Tibial artery (tissue), 4 donors: ENCODE data around the gene PIK3R1.

Experiments used
- DNase-seq, 2 donors: peaks; one replicate each; pipeline ENCODE4 v3.0.0-alpha.2; 2019
- H3K27ac ChIP-seq, 2 donors: fragments of 200-600 bp; sonication (generic) in 1 of 2; 1 replicate in 1 of 2; 2 replicates in 1 of 2; pipeline ENCODE4 v1.5.1; 2018 to 2019; ENCODE audit warnings: mild to moderate bottlenecking in 1 of 2
- H3K27me3 ChIP-seq, 2 donors: fragments of 200-600 bp; sonication (generic) in 1 of 2; one replicate each; pipeline versions ENCODE4 v1.5.1 to v1.6.0; 2016 to 2019
- H3K36me3 ChIP-seq, 3 donors: fragments of 200-600 bp; sonication (generic) in 2 of 3; one replicate each; pipeline ENCODE4 v1.5.1; 2016 to 2019; ENCODE audit warnings: mild to moderate bottlenecking in 2 of 3
- H3K4me1 ChIP-seq, 4 donors: fragments of 200-600 bp; sonication (generic) in 2 of 4; 1 replicate in 3 of 4; 2 replicates in 1 of 4; pipeline ENCODE4 v1.5.1; 2016 to 2019
- H3K4me3 ChIP-seq, 2 donors: fragments of 200-600 bp; sonication (generic) in 1 of 2; 1 replicate in 1 of 2; 2 replicates in 1 of 2; pipeline ENCODE4 v1.5.1; 2018 to 2019; ENCODE audit warnings: mild to moderate bottlenecking in 2 of 2
- H3K9me3 ChIP-seq, 3 donors: fragments of 200-600 bp; sonication (generic) in 1 of 3; one replicate each; pipeline ENCODE4 v1.5.1; 2016 to 2019
- intact Hi-C: fragments of 100-400 bp; cut with DNase I; formaldehyde crosslinking; loops from one replicate; pipeline ENCODE4 v1.15.0; 2023; ENCODE audit warnings: low total_unique reads
- TF ChIP-seq, protein P1 (sequence below), 2 experiments: fragments of 200-600 bp in 1 of 2; fragments of 450-650 bp in 1 of 2; IDR thresholded peaks; one replicate each; pipeline ENCODE4 v1.5.1; 2017 to 2019; ENCODE audit warnings: antibody characterized with exemption in 2 of 2, mild to moderate bottlenecking in 1 of 2, moderate library complexity in 1 of 2

The PIK3R1 gene

DNA sequence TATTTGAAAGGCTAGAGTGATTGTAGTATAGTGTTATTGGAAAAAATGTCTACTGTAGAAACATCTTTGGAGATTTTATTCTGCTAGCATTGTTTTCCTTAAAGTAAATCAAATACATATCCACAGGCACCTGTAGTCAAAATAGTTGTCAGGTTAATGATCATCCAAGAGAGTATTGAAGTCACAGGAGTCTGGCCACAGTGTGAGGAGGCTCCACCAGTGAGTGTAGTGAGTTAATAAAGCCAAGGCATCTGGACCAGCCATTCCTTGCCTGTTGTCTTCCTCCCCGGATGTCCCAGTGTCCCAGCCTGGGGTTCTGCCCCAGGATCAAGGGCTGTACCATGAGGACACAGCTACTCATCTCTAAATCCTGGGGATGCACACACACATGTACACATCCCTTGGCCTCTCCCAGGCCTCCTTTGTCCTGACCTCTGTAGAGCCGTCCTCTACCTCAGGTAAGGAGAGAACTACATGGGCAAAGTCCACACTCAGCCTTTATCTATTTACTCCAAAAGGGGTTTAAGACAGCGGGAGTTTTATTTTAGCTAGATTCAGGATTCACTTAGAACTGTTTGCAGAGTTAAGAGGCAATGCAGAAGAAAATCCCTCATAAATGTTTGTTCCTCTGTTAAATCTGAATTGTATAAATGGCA lies 3.7 kb downstream of the PIK3R1 start:
- H3K4me3 ChIP-seq = peak overlapping the region; percentile 78 to 94
- H3K27me3 ChIP-seq = no peaks in the 10 kb centered on the region
- peaks cover 0 to 61% (median 28%) of the 10 kb centered on the region in 4 donors for H3K4me1 ChIP-seq
- H3K36me3 ChIP-seq = no peaks in the 10 kb centered on the region
- intact Hi-C loops = no loop called here
- no peak for DNase-seq
- H3K27ac ChIP-seq = peak overlapping the region; percentile 25 to 93
- TF ChIP-seq, protein P1, sequence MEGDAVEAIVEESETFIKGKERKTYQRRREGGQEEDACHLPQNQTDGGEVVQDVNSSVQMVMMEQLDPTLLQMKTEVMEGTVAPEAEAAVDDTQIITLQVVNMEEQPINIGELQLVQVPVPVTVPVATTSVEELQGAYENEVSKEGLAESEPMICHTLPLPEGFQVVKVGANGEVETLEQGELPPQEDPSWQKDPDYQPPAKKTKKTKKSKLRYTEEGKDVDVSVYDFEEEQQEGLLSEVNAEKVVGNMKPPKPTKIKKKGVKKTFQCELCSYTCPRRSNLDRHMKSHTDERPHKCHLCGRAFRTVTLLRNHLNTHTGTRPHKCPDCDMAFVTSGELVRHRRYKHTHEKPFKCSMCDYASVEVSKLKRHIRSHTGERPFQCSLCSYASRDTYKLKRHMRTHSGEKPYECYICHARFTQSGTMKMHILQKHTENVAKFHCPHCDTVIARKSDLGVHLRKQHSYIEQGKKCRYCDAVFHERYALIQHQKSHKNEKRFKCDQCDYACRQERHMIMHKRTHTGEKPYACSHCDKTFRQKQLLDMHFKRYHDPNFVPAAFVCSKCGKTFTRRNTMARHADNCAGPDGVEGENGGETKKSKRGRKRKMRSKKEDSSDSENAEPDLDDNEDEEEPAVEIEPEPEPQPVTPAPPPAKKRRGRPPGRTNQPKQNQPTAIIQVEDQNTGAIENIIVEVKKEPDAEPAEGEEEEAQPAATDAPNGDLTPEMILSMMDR (IDR thresholded peaks at IDR 0.05) = no peak
- H3K9me3 ChIP-seq = no peaks in the 10 kb centered on the region

DNA sequence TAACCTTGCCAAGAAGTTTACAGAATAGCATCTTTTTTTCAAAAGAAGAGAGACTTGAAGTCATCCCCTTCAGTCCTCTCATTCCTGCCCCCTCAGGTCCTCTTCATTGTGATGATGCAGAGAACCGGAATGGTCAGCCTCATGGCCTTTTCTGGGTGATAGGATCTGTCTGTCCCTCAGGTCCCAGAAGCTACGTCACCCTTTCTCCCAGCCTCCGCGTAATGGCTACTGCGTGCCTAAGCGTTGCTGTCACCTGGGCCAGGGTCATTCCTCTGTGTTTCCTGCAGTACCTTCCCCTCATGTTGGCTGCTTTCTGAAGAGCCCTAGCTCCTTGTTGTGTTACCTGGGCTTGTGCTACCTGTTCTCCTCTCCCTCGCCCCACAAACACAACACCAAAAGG lies 4.7 kb downstream of the PIK3R1 start:
- no peak for DNase-seq
- H3K27ac ChIP-seq = peak overlapping the region in 1 of 2 donors; percentile 3
- intact Hi-C loops = no loop called here
- TF ChIP-seq, protein P1 (IDR thresholded peaks at IDR 0.05) = no peak
- H3K4me1 ChIP-seq = peaks cover 0 to 68% (median 34%) of the 10 kb centered on the region in 4 donors
- H3K27me3 ChIP-seq = no peaks in the 10 kb centered on the region
- no peaks in the 10 kb centered on the region for H3K9me3 ChIP-seq
- H3K36me3 ChIP-seq = no peaks in the 10 kb centered on the region
- H3K4me3 ChIP-seq = peak overlapping the region in 1 of 2 donors; percentile 78

DNA sequence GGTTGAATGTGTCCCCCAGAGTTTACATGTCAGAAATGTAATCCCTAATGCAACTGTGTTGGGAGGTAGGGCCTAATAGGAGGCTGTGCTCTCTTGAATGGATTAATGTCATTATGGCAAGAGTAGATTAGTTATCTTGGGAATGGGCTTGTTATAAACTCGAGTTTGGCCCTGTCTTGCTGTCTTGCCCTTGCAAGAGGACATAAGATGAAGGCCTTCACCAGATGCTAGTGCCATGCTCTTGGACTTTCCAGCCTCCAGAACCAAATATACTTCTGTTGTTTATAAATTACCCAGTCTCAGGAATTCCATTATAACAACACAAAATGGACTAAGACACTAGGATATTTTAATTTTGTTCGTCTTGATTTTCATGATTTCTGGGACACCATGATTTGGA lies 5.4 kb downstream of the PIK3R1 start:
- TF ChIP-seq, protein P1 (IDR thresholded peaks at IDR 0.05) = no peak
- Histone ChIP-seq H3K36me3 (peaks cover 0 to 1% (median 0%) of the 10 kb centered on the region in 3 donors), H3K27me3 (no peaks in the 10 kb centered on the region), H3K9me3 (no peaks in the 10 kb centered on the region), H3K27ac (no peak overlapping the region), H3K4me3 (no peak overlapping the region), H3K4me1 (peaks cover 0 to 75% (median 40%) of the 10 kb centered on the region in 4 donors)
- intact Hi-C loops = no loop called here
- DNase-seq = no peak

DNA sequence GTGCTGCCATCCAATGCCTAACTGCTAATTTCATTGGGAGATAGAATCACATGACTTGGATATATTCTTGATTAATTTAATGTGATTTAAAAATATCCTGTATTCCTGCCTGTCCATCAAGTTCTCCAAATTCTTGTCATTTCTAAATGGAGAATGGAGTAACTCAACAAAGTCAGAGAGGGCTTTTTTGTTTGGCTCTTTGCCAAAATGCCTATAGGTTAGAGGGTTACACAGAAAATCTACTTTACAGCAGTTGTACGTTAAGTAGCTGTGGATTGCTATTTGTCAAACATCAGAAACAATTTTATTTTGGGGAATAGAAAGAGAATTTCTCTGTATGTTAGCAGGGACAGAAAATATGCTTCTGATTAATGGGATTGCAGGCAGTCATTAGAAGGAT lies 5.9 kb downstream of the PIK3R1 start:
- Histone ChIP-seq H3K27ac (no peak overlapping the region), H3K4me1 (peaks cover 0 to 80% (median 46%) of the 10 kb centered on the region in 4 donors), H3K27me3 (no peaks in the 10 kb centered on the region), H3K4me3 (no peak overlapping the region), H3K36me3 (peaks cover 5 to 7% (median 5%) of the 10 kb centered on the region in 3 donors), H3K9me3 (no peaks in the 10 kb centered on the region)
- no peak for DNase-seq
- intact Hi-C loops = no loop called here
- TF ChIP-seq, protein P1 (IDR thresholded peaks at IDR 0.05) = no peak

DNA sequence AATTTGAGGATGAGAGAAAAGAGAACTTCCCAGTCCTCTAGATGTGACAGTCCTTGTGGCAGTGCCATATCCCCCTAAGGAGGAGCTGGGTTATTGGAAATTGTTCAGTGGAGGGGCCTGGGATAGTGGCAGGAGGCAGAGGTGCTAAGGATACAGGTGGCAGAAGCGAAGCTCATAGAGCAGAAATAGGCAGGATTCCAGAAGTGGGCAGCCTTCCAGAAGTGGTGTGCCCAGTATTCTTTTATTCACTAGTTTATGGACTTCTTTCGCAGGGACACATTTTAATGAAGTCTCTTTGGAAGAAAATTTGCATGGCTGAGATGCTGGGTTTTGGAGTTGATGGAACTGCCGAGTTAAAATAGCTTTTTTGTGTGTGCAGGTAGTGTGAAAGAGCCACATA lies 6.8 kb downstream of the PIK3R1 start:
- no peak overlapping the region for H3K27ac ChIP-seq
- intact Hi-C loops = no loop called here
- peaks cover 0 to 86% (median 49%) of the 10 kb centered on the region in 4 donors for H3K4me1 ChIP-seq
- H3K4me3 ChIP-seq = no peak overlapping the region
- no peaks in the 10 kb centered on the region for H3K27me3 ChIP-seq
- TF ChIP-seq, protein P1 (IDR thresholded peaks at IDR 0.05) = no peak
- peaks cover 13% of the 10 kb centered on the region in 3 donors for H3K36me3 ChIP-seq
- no peaks in the 10 kb centered on the region for H3K9me3 ChIP-seq
- no peak for DNase-seq
